SU-DHL-6 (cell line): ENCODE data around the gene RND3.

Experiments
- CTCF ChIP-seq: fragments of 200-600 bp; sonication (generic); IDR thresholded peaks from one replicate; pipeline ENCODE4 v1.5.1; 2017; ENCODE audit warnings: antibody characterized with exemption, mild to moderate bottlenecking, low read length, moderate library complexity; ENCODE audit not compliant: insufficient read depth, poor library complexity, severe bottlenecking
- EZH2phosphoT487 ChIP-seq: fragments of 200-600 bp; sonication (generic), shearing (Covaris generic); conservative IDR thresholded peaks from 2 replicates; pipeline ENCODE4 v1.6.1; 2018; ENCODE audit warnings: mild to moderate bottlenecking, antibody characterized with exemption, low read length, moderate library complexity, mixed read lengths

GRCh38 chr2:150473767-150474166 is 13.7 kb downstream of the RND3 start:
- TF ChIP-seq CTCF: no peak
- no peak for TF ChIP-seq EZH2phosphoT487
